SIG-M5 (cell line): Measurements from ENCODE around the gene MYO1D.
"Not testable (repeated sequence)": the region's sequence is repeated elsewhere in the genome, so short reads cannot be mapped to it uniquely, and the experiment has no call there.

ENCODE experiments used
- DNase-seq: peaks from one replicate; lab custom pipeline; 2025; lab: John Stamatoyannopoulos, UW

MYO1D gene

DNA sequence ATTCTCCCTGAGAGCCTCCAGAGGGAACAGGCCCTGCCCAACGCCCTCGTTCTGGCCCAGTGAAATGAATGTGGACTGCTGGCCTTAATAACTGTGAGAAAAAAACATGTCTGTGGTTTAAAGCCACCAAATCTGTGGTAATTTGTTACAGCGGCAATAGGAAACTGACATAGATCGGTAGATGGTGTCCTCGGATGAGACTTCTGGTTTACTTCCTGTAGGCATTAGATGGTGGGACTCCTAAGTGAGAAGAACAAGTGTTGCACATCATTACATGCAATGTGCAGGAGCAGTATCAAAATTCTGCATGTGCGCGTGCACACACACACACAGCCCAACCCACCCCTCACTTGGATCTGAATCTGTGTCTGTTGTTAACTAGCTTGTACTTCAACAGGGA is 348.1 kb downstream of the MYO1D start:
- DNase-seq: no peak

DNA sequence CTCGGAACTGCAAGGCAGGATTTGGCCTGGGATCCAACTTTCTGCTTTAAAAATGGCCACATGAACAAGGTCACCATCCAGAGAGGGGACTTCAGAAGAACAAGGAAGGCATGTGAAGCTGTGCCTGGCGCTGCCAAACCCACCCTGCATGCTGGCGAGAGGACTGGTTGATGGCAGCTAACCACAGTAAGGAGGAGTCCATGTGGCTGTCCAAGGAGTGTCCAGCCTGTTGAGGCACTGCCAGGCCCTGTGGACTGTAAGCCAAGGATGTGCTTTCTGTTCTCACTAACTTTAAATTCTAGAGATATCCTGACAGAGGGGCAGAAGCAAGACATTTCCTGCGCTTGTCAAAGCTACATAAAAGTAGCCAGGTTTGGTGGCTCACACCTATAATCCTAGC is 349.8 kb downstream of the MYO1D start:
- DNase-seq: no peak

DNA sequence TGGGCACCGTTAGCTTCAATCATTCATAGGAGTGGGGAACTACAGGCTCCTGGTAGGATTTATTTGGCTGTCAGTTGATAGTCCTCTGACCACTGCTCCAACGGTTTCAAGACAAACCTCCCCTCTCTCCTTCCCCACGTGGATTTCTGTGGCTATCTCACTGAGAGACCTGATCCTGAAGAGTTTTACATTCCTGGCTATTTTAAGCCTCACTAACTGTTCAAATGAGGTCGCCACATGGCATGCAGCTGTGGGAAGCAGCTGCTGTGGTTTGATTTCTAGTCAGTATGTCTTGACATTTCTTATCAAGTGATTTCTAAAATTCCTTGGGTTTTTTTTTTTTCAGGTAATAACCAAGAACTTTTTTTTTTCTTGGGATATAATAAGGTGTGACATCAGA is 351.8 kb downstream of the MYO1D start:
- DNase-seq: no peak

DNA sequence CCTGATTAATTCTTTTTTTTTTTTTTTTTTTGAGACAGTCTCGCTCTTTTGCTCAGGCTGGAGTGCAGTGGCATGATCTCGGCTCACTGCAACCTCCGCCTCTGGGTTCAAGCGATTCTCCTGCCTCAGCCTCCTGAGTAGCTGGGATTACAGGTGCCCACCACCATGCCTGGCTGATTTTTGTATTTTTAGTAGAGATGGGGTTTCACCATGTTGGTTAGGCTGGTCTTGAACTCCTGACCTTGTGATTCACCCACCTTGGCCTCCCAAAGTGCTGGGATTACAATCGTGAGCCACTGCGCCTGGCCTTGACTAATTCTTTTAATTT is 352.4 kb downstream of the MYO1D start:
- DNase-seq: not testable (repeated sequence)

DNA sequence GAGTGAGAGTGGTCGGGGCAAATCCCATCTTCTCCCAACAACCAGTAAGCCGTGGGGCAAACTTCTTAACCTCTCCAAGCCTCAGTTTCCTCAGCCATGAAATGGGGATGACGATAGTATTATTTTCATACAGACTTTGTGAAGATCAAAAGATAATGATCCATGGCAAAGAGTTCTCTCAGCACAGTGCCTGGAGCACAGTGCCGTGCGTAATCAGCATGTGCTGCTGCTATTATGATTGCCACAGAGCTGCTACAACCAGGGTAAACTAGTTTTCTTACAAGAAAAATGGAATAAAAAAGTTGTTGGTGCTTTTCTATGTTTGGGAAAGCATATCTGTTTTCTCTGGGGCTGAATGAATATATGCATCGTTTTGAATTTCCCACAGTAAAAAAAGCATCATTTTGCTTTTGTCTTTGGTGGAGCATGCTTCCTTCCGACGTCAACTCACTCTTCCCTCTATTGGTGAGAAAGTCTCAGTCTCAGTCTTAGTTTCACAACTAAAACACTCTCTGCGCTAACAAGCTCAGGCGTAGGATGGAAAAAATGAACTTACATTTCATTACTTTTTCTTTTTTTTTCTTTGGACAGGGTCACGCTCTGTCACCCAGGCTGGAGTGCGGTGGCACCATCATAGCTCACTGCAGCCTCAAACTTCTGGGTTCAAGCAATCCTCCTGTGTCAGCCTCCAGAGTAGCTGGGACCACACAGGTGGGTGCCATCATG is 352.9 kb downstream of the MYO1D start:
- DNase-seq: no peak

DNA sequence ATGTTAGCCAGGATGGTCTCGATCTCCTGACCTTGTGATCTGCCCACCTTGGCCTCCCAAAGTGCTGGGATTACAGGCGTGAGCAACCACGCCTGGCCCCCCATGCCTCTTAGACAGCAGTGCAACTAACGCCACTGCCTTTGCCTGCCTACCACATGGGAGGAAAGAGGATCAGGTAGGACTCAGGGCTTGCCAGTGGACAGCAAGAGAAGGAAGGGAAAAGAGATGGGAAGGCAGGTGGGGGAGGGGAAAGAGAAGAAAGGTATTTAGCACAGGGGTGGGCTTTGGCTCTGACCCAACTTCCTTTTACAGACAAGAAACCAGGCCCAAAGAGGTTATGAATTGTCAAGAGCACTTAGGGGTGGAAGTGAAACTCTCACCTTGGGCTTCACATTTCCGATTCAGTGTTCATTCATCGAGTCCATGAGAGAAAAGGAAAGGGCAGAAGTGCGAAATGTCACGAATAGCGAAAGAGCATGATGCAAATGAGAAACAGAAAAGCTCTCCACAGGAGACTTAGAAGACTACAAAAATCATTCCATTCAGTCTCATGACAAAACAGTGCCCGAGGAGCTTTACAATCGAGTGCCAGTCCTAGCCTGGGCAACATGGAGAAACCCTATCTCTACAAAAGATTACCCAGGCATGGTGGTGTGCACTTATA is 353.8 kb downstream of the MYO1D start:
- DNase-seq: no peak

DNA sequence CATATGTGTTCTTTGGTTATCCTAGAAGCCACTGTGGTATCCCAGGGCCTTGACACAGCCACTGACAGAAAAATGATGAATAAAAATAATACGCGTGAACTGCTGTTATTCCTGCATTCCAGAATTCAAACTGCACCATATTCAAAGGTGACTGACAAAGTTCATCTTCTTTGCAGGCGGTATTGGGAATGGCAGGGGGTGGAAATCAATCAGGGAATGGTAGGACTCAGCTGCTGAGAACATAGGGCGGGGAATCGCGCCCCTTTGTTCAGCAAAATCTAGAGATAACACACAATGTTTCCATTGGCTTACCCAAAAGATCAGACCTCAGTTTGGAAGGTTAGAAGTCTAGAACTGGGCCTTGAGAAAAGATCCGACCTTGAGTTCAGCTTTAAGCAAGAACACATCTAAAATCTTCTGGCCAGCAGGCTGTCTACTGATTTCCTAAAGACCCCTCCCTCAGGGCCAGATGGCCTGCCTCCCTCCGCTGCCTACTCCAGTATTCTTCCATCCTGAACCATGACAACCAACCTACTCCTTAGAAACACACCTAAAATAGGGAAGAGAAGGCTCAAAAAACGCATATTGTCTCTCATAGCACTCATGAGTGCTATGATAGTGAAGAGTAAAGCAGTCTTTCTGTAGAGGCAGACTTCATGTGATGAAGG is 356.1 kb downstream of the MYO1D start:
- no peak for DNase-seq

DNA sequence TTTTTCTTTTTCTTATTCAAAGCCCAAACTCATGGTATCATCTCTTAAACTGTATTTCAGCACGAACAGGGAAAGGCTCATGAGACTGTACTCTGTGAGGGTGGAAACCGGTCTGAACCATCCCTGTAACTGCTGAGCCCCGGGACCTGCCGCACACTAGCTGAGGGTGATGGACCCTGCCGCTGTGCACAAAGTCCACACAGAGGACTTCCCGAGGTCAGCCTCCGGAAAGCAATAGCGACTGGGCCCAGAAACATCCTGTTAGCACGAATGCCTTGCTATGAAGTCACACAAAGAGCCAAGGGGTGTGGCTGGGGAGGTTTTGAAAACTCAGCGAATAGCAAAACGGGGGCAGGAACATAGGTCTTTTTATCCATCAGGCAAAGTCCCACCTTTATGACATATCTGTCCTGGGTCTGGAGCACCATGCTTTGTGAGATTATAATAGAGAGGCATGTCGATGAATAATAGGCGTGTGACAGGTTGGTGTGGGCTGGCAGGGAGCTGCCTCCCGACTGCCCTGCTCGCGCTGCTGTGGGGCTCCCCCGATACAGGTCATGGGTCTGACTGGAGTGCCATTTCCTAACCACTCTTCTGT is 356.7 kb downstream of the MYO1D start:
- DNase-seq: no peak

DNA sequence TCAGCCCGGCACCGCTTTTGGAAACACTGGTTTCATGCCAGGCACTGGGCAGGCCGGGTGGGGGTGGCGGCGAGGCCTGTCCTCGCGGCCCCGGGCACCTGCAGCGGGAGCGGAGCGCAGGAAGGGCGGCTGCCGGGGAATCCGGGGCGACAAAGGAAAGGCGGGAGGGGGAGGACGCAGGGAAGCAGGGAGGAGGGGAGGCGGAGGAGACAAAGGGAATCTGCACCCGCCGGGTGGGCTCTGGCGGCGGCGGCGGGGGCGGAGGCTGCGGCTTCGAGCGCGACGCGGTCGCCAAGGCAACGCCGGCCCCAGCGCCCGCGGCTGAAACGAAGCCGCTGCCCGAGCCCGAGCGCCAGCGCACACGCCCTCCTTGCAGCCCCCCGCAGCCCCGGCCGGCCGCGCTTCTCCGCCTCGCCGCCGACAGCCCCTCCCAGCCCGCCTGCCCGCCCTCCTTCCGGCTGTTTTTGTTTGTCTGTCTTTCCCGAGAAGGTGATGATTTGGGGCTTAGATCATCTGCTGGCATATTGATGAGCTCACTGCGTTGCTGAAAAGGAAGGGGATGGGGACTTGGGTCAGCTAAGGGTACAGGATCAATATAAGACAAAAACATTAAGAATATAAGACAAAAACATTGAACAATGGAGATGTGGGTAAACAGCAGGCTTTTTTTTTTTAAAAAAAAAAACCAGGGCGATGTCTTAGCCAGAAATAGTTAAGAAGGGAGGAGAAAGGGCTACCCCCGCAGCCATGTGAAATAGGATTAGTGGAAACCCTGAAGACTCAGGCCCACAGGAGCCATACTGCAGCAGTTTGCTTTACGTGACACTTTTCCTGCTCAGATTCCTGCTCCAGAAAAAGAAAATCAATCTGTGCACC is 357.5 kb downstream of the MYO1D start:
- DNase-seq: no peak

DNA sequence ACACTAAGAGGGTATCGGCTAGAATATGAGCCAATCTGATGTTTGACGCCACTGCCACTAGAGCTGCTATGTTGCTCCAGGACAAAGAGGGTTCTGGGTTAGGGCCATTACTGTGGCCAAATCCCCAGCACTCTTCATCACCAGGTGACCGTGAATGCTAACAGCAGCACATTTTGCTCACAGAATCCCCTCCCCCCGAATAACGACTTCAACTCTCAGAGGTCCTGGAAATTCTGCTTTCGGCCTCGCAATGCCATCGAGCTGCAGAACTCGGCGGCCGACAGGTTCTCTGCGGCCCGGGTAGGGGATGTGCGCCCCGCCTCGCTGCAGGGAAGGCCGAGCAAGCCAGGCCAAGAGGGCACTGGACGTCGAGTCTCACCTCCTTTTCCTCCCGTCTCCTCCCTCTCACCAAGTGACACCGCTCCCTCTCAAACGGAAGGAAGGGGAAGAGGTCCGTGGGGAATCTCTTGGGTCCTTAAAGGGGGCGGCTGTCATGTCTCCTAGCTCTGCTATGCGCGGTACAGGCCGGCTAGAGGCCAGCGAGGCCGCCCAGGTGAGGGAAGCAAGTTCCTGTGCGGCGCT is 358.2 kb downstream of the MYO1D start:
- DNase-seq: no peak

DNA sequence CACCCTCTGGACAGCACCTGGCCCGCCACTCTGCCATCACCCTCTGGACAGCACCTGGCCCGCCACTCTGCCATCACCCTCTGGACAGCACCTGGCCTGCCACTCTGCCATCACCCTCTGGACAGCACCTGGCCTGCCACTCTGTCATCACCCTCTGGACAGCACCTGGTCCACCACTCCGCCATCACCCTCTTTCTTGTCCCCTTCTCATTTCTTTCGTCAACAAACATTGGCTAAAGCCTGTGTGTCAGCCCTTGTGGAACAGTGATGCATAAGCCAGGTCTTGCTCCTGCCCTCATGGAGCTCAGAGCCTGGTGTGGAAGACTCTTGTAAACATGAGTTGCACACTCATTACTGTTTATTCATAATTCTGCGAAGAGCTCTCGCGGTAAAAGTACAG is 358.9 kb downstream of the MYO1D start:
- no peak for DNase-seq

DNA sequence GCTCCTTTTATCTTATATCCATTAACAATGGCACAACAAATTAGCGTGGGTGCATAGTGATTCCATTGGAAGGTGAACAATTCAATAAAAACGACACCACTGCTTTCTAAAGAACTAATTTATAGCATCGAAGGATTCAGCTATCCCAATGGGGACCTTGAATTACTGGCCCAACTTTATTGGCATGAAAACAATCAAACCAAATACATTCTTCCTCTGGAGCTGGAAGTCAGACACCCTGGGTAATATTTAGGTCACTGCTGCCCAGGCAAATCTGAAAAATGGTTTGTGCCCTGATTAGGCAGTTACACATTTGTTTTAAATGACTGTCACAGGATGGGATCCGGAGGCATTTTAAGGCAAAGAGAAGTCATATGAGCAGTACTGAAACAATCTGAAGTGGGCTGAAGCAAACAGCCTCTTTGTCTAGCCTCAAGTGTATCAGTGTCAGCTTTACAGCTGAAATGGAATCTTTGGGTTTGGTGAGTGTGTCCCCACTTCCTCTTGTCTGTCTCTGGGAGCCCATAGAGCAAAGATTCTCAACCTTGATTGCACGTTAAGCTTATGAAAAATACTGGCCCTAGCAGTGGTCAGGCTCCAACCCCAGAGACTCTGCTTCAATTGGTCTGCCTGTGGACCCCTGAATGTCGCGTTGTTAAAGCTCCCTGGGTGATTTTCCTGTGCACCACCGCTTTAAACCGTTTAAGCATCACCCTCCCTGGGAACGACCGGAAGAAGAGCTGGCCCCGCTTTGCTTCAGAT is 359.8 kb downstream of the MYO1D start:
- DNase-seq: no peak

DNA sequence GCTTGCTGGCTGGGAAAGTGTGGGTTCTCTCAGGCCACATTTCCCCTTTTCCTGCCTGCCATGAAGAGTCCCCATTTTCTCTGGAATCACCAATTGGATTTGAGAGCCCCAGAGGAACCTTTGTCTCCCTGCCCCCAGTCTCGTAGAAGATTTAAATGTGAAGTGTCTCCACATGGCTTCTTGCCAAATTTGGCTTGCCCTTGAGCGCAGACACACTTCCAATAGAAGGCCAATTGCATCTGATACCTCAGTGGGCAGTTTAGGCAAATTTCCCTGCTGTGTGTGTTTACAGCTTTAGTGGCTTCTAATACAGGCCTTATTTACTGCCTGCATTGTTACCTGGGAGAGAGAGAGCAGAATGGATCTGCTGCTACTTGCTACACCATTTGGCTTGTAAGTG is 360.5 kb downstream of the MYO1D start:
- no peak for DNase-seq

DNA sequence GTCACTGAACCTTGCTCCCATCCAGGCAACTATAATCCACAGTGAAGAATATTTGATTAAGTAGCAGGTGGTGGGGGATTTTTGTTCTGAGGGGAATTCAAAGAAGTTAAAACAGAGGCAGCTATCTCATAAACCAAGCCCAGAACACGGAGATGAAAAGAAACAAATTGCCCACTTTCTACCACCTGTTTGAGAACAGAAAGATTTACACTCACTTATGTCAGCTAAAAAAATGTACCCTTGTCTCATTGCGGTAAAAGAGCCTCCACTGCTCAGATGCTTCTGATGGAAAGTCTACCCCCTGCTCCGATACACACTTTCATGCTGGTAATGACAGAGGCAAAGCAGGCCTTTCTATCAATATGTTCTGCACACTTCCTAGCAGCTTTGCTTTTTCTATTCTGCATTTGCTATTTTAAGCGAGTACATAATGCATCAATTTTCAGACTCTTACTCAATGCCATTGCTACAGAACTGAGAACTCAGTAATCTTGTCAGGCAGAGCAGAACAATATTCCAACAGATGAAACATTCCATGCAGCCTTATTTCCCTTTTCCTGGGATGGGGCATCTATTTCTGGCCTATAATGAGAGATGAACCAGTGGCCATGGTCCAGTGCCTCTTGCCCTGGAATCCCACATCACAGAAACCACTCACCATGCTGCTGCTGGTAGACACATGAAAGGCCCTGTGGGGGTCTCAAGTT is 361.1 kb downstream of the MYO1D start:
- no peak for DNase-seq

DNA sequence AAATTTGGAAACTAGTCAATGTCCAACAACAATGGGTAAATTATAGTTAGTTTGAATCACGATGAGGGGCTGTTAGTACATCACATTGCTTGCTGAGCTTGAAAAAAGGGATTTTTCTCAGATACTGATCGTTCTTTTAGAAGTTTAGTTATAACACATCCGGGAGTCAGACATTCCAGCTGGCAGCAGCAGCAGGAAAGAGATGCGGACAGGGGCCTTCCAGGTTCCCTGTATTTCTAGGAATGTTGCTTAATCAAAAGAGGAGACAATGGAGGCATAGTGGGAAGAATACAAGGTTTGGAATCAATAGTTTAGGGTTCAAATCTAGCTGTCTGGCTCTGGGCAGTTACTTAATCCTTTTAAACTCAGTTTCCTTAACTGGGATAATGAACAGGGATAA is 362.3 kb downstream of the MYO1D start:
- DNase-seq: no peak

DNA sequence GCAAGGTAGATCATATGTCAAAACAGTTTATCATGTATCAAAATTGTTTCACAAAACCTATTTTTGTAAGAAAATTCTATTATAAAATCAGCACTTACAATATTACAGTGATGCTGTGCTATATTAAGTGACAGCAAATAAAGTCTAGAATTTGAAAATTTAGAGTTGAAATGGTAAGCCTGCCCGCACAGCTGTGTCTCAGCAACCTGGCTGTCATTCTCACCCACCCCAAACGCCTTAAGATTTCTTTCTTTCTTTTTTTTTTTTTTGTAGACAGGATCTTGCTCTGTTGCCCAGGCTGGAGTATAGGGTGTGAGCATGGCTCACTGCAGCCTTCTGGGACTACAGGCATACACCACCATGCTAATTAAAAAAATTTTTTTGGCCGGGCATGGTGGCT is 363.3 kb downstream of the MYO1D start:
- no peak for DNase-seq

DNA sequence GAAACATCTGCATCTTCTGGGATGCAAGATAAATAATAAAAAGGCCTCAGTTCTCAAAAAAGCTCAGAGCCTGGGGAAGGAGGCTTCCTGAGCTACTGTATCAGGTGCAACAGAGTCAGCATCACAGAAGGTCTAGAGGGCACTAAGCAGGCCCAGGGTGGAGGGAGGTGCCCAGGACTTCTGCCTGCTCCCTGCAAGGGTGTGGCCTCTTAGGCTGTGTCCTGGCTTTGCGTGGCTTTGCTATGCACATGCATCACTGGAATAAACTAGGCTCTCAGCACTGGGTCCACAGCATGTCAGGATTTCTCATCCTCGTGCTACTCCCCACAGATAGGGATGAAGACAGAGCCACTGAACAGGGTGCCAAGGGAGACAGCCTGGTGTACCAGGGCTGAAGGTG is 364.6 kb downstream of the MYO1D start:
- DNase-seq: no peak

DNA sequence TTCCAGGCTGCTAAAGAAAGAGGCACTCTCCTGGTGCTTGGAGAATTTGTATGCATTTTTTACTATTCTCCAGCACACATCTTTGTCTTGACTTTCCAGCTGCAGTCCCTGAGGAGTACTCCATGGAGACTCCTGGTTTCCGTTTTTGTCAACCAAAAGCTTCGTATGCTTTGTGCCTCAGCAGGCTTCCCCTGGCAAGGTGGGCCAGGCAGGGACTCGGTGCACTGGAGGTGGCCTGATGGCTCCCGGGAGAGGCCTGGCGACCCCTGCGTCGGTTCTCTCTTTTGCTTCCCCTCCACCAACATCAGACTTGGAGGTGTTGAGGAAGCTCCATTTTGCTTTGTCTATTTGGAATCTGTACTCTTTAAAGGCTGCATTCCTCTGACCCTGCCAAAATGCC is 366.5 kb downstream of the MYO1D start:
- no peak for DNase-seq

DNA sequence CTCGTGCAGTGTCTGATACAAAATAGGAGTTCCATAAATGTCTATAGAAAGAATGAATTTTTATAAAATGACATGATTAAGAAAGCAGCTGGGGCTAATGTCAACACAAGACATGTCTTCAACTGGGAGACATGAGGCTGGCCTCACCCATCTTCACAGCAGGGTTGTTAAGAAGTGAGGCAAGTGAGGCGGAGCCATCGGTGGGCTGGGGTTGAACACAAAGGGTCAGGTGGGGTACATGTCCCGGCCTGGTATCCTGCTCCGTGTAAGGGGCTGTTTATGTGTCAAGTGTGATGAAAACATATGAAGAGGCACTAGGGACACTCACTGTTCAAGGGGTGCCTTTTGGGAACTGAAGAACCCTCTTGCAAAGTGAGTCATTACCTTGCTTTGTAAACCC is 368.0 kb downstream of the MYO1D start:
- DNase-seq: no peak
